SHP77 (cell line): ENCODE results near the gene LRRC58.
"Not testable (repeated sequence)": the region's sequence is repeated elsewhere in the genome, so short reads cannot be mapped to it uniquely, and the experiment has no call there.

Experiments
- DNase-seq, 2 experiments: peaks; one replicate each; lab custom pipeline; 2025; lab: John Stamatoyannopoulos, UW

LRRC58 gene

GRCh38 chr3:120339362-120339761, 9.8 kb downstream of the LRRC58 start:
- no peak for DNase-seq

- no peak for DNase-seq
Measured at GRCh38 chr3:120338517-120338916, 10.6 kb downstream of the LRRC58 start.

- DNase-seq = no peak
Measured at GRCh38 chr3:120332646-120333045, 16.5 kb downstream of the LRRC58 start.

- no peak for DNase-seq
Measured at GRCh38 chr3:120331076-120331475, 18.1 kb downstream of the LRRC58 start.

- DNase-seq = no peak
Measured at GRCh38 chr3:120326784-120327183, 22.4 kb downstream of the LRRC58 start.

- DNase-seq = no peak
Measured at GRCh38 chr3:120324190-120324589, 25.0 kb downstream of the LRRC58 start.

GRCh38 chr3:120323761-120324160, 25.4 kb downstream of the LRRC58 start:
- DNase-seq = not testable (repeated sequence)

- DNase-seq = no peak
Measured at GRCh38 chr3:120311863-120312794, 37.0 kb downstream of the LRRC58 start.

- DNase-seq = no peak
Measured at GRCh38 chr3:120306519-120307455, 42.4 kb downstream of the LRRC58 start.

- DNase-seq = no peak
Measured at GRCh38 chr3:120304616-120305015, 44.5 kb downstream of the LRRC58 start.

- no peak for DNase-seq
Measured at GRCh38 chr3:120302361-120302760, 46.8 kb downstream of the LRRC58 start.

GRCh38 chr3:120300971-120301370, 48.2 kb downstream of the LRRC58 start:
- no peak for DNase-seq

GRCh38 chr3:120299403-120299802, 49.8 kb downstream of the LRRC58 start:
- no peak for DNase-seq

- DNase-seq = no peak
Measured at GRCh38 chr3:120298996-120299395, 50.2 kb downstream of the LRRC58 start.

GRCh38 chr3:120291552-120291951, 57.6 kb downstream of the LRRC58 start:
- not testable (repeated sequence) for DNase-seq

GRCh38 chr3:120289636-120290035, 59.5 kb downstream of the LRRC58 start:
- DNase-seq = no peak

GRCh38 chr3:120286465-120286864, 62.7 kb downstream of the LRRC58 start:
- no peak for DNase-seq

GRCh38 chr3:120285508-120285841, 63.7 kb downstream of the LRRC58 start:
- DNase-seq = no peak

- no peak for DNase-seq
Measured at GRCh38 chr3:120284747-120285507, 64.2 kb downstream of the LRRC58 start, which contains the start of gene GPR156. Gene GPR156, minus strand, starts transcription at chr3:120285222. Its CDS starts 41,124 bp downstream, at chr3:120244098.

GRCh38 chr3:120281261-120281660, 67.9 kb downstream of the LRRC58 start:
- no peak for DNase-seq

- DNase-seq = no peak
Measured at GRCh38 chr3:120280566-120280965, 68.6 kb downstream of the LRRC58 start.

- no peak for DNase-seq
Measured at GRCh38 chr3:120280026-120280425, 69.1 kb downstream of the LRRC58 start.
